Measurements from ENCODE around the gene CATSPER2.
"Not testable (repeated sequence)": the region's sequence is repeated elsewhere in the genome, so short reads cannot be mapped to it uniquely, and the experiment has no call there.

CATSPER2 gene

DNA sequence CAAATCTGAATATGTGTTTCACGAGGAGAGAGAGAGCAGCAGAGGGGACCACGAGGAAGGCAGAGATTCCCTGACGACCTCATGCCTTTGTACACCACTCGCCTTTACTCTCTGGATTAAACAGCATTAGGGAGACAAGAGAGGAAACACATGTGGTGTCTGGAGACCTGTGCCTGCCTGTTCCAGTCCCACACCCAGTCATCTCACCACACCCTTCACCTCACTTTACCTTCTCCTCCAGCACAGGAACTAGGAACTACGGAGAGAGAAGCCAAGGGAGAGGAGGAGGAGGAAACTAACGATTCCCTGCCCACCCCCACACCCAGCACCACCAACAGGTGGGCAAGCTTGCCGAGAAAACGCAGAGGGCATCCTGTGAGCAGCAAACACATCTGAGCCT lies 55.8 kb downstream of the CATSPER2 start:
- WGBS, 2 experiments (ENCODE audit: insufficient coverage in 2 of 2): no CpG with 5 or more reads among the region's 8 CpGs
- H3K36me3 ChIP-seq (ENCODE audit: control insufficient read depth, insufficient read depth, low read length); H3K4me3 ChIP-seq (ENCODE audit: extremely low read depth, insufficient read depth, low read length, poor library complexity, severe bottlenecking); H3K27ac ChIP-seq (ENCODE audit: low read depth, low read length, severe bottlenecking); H3K4me1 ChIP-seq (ENCODE audit: control insufficient read depth, insufficient read depth, low read length, poor library complexity, severe bottlenecking); H3K9me3 ChIP-seq (ENCODE audit: control insufficient read depth, low read length): not testable (repeated sequence)

DNA sequence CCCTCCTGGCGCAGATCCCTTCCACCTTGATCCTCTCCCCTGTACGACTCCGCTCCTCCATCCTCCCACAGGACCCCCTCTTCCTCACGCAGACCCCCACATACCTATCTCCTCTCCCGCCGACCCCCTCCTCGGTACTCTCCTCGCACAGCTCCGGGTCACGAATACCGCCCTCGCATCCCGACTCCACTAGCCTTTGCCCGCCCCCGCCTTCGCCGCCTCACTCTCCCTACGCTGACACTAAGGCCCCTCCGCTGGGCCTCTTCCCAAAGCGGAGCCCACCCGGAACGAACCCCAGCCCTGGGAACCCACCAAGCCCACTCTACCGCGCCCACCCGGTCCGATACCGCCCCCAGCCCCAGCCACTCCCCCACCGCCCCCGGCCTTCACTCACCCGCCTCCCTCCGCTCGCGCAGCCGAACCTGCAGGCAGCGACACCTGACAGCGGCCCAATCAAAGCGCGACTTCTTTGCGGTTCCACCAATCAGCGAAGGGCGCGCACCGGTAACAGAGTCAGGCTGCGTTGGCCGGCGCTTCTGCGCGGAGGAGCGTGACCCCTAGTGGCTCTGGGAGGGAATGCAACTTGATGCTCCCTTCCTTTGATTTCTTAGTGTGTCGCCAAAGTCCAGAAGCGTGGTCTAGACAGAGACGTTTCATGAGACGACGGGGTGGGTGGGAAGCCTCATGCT lies 58.7 kb downstream of the CATSPER2 start, which contains the start of gene PPIP5K1:
Gene PPIP5K1 (minus strand): TSS at position 431 of the 689 bp plus-strand sequence. CDS start 5,704 bp downstream, outside the sequence.
- no CpG with 5 or more reads among the region's 54 CpGs for WGBS, 2 experiments (ENCODE audit: insufficient coverage in 2 of 2)
- not testable (repeated sequence) for H3K27ac ChIP-seq (ENCODE audit: low read depth, low read length, severe bottlenecking); H3K36me3 ChIP-seq (ENCODE audit: control insufficient read depth, insufficient read depth, low read length); H3K4me1 ChIP-seq (ENCODE audit: control insufficient read depth, insufficient read depth, low read length, poor library complexity, severe bottlenecking); H3K9me3 ChIP-seq (ENCODE audit: control insufficient read depth, low read length); H3K4me3 ChIP-seq (ENCODE audit: extremely low read depth, insufficient read depth, low read length, poor library complexity, severe bottlenecking)
